Trophoblast cell (in vitro differentiated cells and primary cell): ENCODE measurements around the gene DGKZ.
"Not testable (repeated sequence)": the region's sequence is repeated elsewhere in the genome, so short reads cannot be mapped to it uniquely, and the experiment has no call there.

Source experiments
- DNase-seq, 2 donors: peaks; one replicate each; pipeline ENCODE4 v3.0.0-alpha.2; 2016
- H2AFZ ChIP-seq: 2 replicates; pipeline ENCODE4 v1.6.1; 2013; ENCODE audit warnings: low read length, moderate library complexity, mild to moderate bottlenecking; ENCODE audit not compliant: insufficient read depth, poor library complexity
- H2AK5ac ChIP-seq: 2 replicates; pipeline ENCODE4 v1.6.1; 2013; ENCODE audit warnings: mild to moderate bottlenecking, low read length
- H2BK120ac ChIP-seq: 2 replicates; pipeline ENCODE4 v1.6.1; 2013; ENCODE audit warnings: low read length, mild to moderate bottlenecking, moderate library complexity; ENCODE audit not compliant: insufficient read depth, poor library complexity
- H2BK12ac ChIP-seq: 2 replicates; pipeline ENCODE4 v1.6.1; 2013; ENCODE audit warnings: mild to moderate bottlenecking, low read length, moderate library complexity
- H2BK5ac ChIP-seq: 2 replicates; pipeline ENCODE4 v1.6.1; 2013; ENCODE audit warnings: low read length, low read depth, moderate library complexity, mild to moderate bottlenecking; ENCODE audit not compliant: poor library complexity
- H3K14ac ChIP-seq: 2 replicates; pipeline ENCODE4 v1.6.1; 2013; ENCODE audit warnings: mild to moderate bottlenecking, low read length
- H3K18ac ChIP-seq: 2 replicates; pipeline ENCODE4 v1.6.1; 2013; ENCODE audit warnings: mild to moderate bottlenecking, low read length
- H3K23ac ChIP-seq: 2 replicates; pipeline ENCODE4 v1.6.1; 2013; ENCODE audit warnings: low read length
- H3K27ac ChIP-seq: 2 replicates; pipeline ENCODE4 v1.5.1; 2013; ENCODE audit warnings: low read depth, mild to moderate bottlenecking, inconsistent platforms, low read length, moderate library complexity
- H3K27me3 ChIP-seq: 2 replicates; pipeline ENCODE4 v1.6.1; 2013; ENCODE audit warnings: inconsistent platforms, mild to moderate bottlenecking, low read length, moderate library complexity; ENCODE audit not compliant: insufficient read depth
- H3K36me3 ChIP-seq, 2 experiments: 1 replicate in 1 of 2; 2 replicates in 1 of 2; pipeline ENCODE4 v1.6.1; 2013; ENCODE audit warnings: low read length in 2 of 2, mild to moderate bottlenecking in 2 of 2, moderate library complexity in 1 of 2; ENCODE audit not compliant: insufficient read depth in 2 of 2, control insufficient read depth in 1 of 2
- H3K4ac ChIP-seq: 2 replicates; pipeline ENCODE4 v1.6.1; 2013; ENCODE audit warnings: low read depth, mild to moderate bottlenecking, low read length, moderate library complexity
- H3K4me1 ChIP-seq, 2 experiments: 1 replicate in 1 of 2; 2 replicates in 1 of 2; pipeline ENCODE4 v1.6.1; 2013; ENCODE audit warnings: low read length in 2 of 2, mild to moderate bottlenecking in 2 of 2, moderate library complexity in 1 of 2; ENCODE audit not compliant: insufficient read depth in 2 of 2, control insufficient read depth in 1 of 2
- H3K4me2 ChIP-seq: 2 replicates; pipeline ENCODE4 v1.6.1; 2013; ENCODE audit warnings: inconsistent platforms, mild to moderate bottlenecking, low read length, moderate library complexity
- H3K4me3 ChIP-seq: 2 replicates; pipeline ENCODE4 v1.5.1; 2013; ENCODE audit warnings: mild to moderate bottlenecking, low read depth, low read length, inconsistent platforms
- H3K79me1 ChIP-seq: one replicate; pipeline ENCODE4 v1.6.1; 2013; ENCODE audit warnings: low read length
- H3K79me2 ChIP-seq: 2 replicates; pipeline ENCODE4 v1.6.1; 2013; ENCODE audit warnings: low read length, mild to moderate bottlenecking; ENCODE audit not compliant: control insufficient read depth, insufficient read depth, poor library complexity
- H3K9ac ChIP-seq: 2 replicates; pipeline ENCODE4 v1.6.1; 2013; ENCODE audit warnings: mild to moderate bottlenecking, low read length
- H3K9me3 ChIP-seq: 2 replicates; pipeline ENCODE4 v1.6.1; 2013; ENCODE audit warnings: low read depth, mild to moderate bottlenecking, control low read depth, inconsistent platforms, low read length; ENCODE audit not compliant: insufficient read depth
- H4K12ac ChIP-seq: 2 replicates; pipeline ENCODE4 v1.6.1; 2013; ENCODE audit warnings: low read depth, mild to moderate bottlenecking, low read length, moderate library complexity
- H4K8ac ChIP-seq: 2 replicates; pipeline ENCODE4 v1.6.1; 2013; ENCODE audit warnings: low read depth, mild to moderate bottlenecking, low read length, moderate library complexity
- H4K91ac ChIP-seq: one replicate; pipeline ENCODE4 v1.6.1; 2013; ENCODE audit warnings: low read depth, mild to moderate bottlenecking, low read length, moderate library complexity
- WGBS: extraction: QIAGEN DNeasy Blood & Tissue Kit; methylation state at CpG from one replicate; pipeline ENCODE4 v1.1.7; 2013; ENCODE audit warnings: missing lambda C conversion rate; ENCODE audit not compliant: insufficient read length, insufficient coverage; ENCODE audit errors: extremely low coverage; 5-methylcytosine and 5-hydroxymethylcytosine counted together

Gene DGKZ

GRCh38 chr11:46378811-46379481, 31.7 kb downstream of the DGKZ start:
- Histone ChIP-seq H4K91ac (peak overlapping the region; percentile 22), H3K79me1 (peaks cover 24% of the 10 kb centered on the region), H3K79me2 (peaks cover 13% of the 10 kb centered on the region), H3K9ac (no peak overlapping the region), H4K8ac (no peak overlapping the region), H2AFZ (no peak overlapping the region), H3K4ac (no peak overlapping the region), H2AK5ac (peak overlapping the region; percentile 30), H3K18ac (no peak overlapping the region), H3K27ac (peak overlapping the region; percentile 52), H3K9me3 (peaks cover 3% of the 10 kb centered on the region), H3K4me2 (peak overlapping the region; percentile 19), H2BK5ac (no peak overlapping the region), H3K27me3 (no peaks in the 10 kb centered on the region), H3K36me3 (peaks cover 59 to 60% of the 10 kb centered on the region in 2 experiments), H3K4me1 (peaks cover 15 to 17% of the 10 kb centered on the region in 2 experiments), H2BK12ac (no peak overlapping the region), H3K14ac (no peak overlapping the region), H3K23ac (no peak overlapping the region), H3K4me3 (no peak overlapping the region), H2BK120ac (no peak overlapping the region), H4K12ac (no peak overlapping the region)
- no CpG with 5 or more reads among the region's 20 CpGs for WGBS
- no peak for DNase-seq

- peak overlapping the region; percentile 60 for H2BK5ac ChIP-seq
- peak overlapping the region; percentile 47 for H3K4me2 ChIP-seq
- WGBS: no CpG with 5 or more reads among the region's 36 CpGs
- H2AFZ ChIP-seq, H3K9ac ChIP-seq, H3K4ac ChIP-seq, H4K12ac ChIP-seq, H3K18ac ChIP-seq, H3K23ac ChIP-seq, H3K9me3 ChIP-seq, H2BK12ac ChIP-seq, H3K27me3 ChIP-seq: not testable (repeated sequence)
- peak overlapping the region; percentile 55 for H3K4me3 ChIP-seq
- H3K4me1 ChIP-seq: peaks cover 15 to 17% of the 10 kb centered on the region in 2 experiments
- peak overlapping the region; percentile 30 for H2AK5ac ChIP-seq
- DNase-seq: peak; percentile 60 to 71
- H3K27ac ChIP-seq: peak overlapping the region; percentile 100
- H4K91ac ChIP-seq: peak overlapping the region; percentile 80
- H3K79me1 ChIP-seq: peaks cover 24% of the 10 kb centered on the region
- H4K8ac ChIP-seq: peak overlapping the region; percentile 32
- peaks cover 54 to 56% of the 10 kb centered on the region in 2 experiments for H3K36me3 ChIP-seq
- peak overlapping the region; percentile 58 for H3K14ac ChIP-seq
- H3K79me2 ChIP-seq: peaks cover 13% of the 10 kb centered on the region
- peak overlapping the region; percentile 30 for H2BK120ac ChIP-seq
Measured at GRCh38 chr11:46379482-46380293, 32.4 kb downstream of the DGKZ start.

GRCh38 chr11:46380340-46381047, 33.2 kb downstream of the DGKZ start:
- H3K4me1 ChIP-seq: peaks cover 15 to 17% of the 10 kb centered on the region in 2 experiments
- H2BK5ac ChIP-seq: peak overlapping the region; percentile 96
- peak overlapping the region; percentile 73 for H3K4me2 ChIP-seq
- peak overlapping the region; percentile 51 for H2AFZ ChIP-seq
- peak overlapping the region; percentile 79 for H3K4me3 ChIP-seq
- no peaks in the 10 kb centered on the region for H3K27me3 ChIP-seq
- H4K91ac ChIP-seq: peak overlapping the region; percentile 100
- no peak overlapping the region for H3K23ac ChIP-seq
- peak overlapping the region; percentile 97 for H3K14ac ChIP-seq
- peaks cover 13% of the 10 kb centered on the region for H3K79me2 ChIP-seq
- peak overlapping the region; percentile 90 for H4K12ac ChIP-seq
- peak overlapping the region; percentile 100 for H3K27ac ChIP-seq
- H3K9me3 ChIP-seq: no peaks in the 10 kb centered on the region
- peak overlapping the region; percentile 95 for H3K18ac ChIP-seq
- H2BK12ac ChIP-seq: no peak overlapping the region
- no peak overlapping the region for H2AK5ac ChIP-seq
- peak overlapping the region; percentile 24 for H3K9ac ChIP-seq
- no CpG with 5 or more reads among the region's 45 CpGs for WGBS
- peaks cover 24% of the 10 kb centered on the region for H3K79me1 ChIP-seq
- H3K36me3 ChIP-seq: peaks cover 46 to 47% of the 10 kb centered on the region in 2 experiments
- peak overlapping the region; percentile 96 for H4K8ac ChIP-seq
- H2BK120ac ChIP-seq: peak overlapping the region; percentile 98
- H3K4ac ChIP-seq: peak overlapping the region; percentile 87
- DNase-seq: peak in 1 of 2 donors; percentile 48
